H1 (cell line): ENCODE data around the gene ISX. TPM values are rescaled to one million over a fixed set of nuclear protein-coding genes. Genes with fewer than 3 reads are reported as not detected.

Experiments
- CTCF ChIA-PET: fragments of 300-600 bp; sonication (Branson Sonifier 250); formaldehyde crosslinking; loops from one replicate; lab custom pipeline; 2021; ENCODE audit not compliant: partially characterized antibody; lab: Charles Lee
- POLR2A ChIA-PET: fragments of 300-600 bp; sonication (Branson Sonifier 250); formaldehyde crosslinking; loops from one replicate; lab custom pipeline; 2021; ENCODE audit warnings: inconsistent platforms; ENCODE audit not compliant: partially characterized antibody; lab: Charles Lee
- DNase-seq, 2 experiments: peaks; one replicate each; pipeline versions ENCODE4 v3.0.0 to v3.0.0-alpha.2; 2010 to 2022; ENCODE audit warnings: low spot score in 2 of 2, low read depth in 1 of 2, mixed read lengths in 1 of 2
- FAIRE-seq: peaks from 2 replicates; lab custom pipeline; 2011; peaks lifted over from hg19 to GRCh38; lab: Jason Lieb, UNC
- H2AFZ ChIP-seq: 2 replicates; pipeline ENCODE4 v1.8.1; 2012; ENCODE audit warnings: low read length, inconsistent platforms
- H2AK5ac ChIP-seq: 2 replicates; pipeline ENCODE4 v1.6.1; 2013; ENCODE audit warnings: low read depth, low read length
- H2BK120ac ChIP-seq: replicated peaks from 2 replicates; pipeline ENCODE3; 2013; ENCODE audit warnings: low read depth, low read length, inconsistent platforms
- H2BK12ac ChIP-seq: 2 replicates; pipeline ENCODE4 v1.6.1; 2013; ENCODE audit warnings: low read depth, low read length
- H2BK15ac ChIP-seq: 2 replicates; pipeline ENCODE4 v1.6.1; 2013; ENCODE audit warnings: low read length
- H2BK20ac ChIP-seq: 2 replicates; pipeline ENCODE4 v1.6.1; 2013; ENCODE audit warnings: low read length
- H2BK5ac ChIP-seq: 2 replicates; pipeline ENCODE4 v1.6.1; 2013; ENCODE audit warnings: low read depth, low read length
- H3K14ac ChIP-seq: 2 replicates; pipeline ENCODE4 v1.6.1; 2013; ENCODE audit warnings: inconsistent platforms; ENCODE audit not compliant: insufficient read length
- H3K18ac ChIP-seq: 2 replicates; pipeline ENCODE4 v1.6.1; 2013; ENCODE audit warnings: low read length; ENCODE audit errors: extremely low read depth
- H3K23ac ChIP-seq: 2 replicates; pipeline ENCODE4 v1.6.1; 2013; ENCODE audit warnings: inconsistent platforms; ENCODE audit not compliant: insufficient read length
- H3K23me2 ChIP-seq: 2 replicates; pipeline ENCODE4 v1.6.1; 2013; ENCODE audit warnings: low read depth, low read length
- H3K27ac ChIP-seq: 2 replicates; pipeline ENCODE4 v1.6.1; 2011; ENCODE audit warnings: low read depth, low read length, inconsistent platforms
- H3K27me3 ChIP-seq, 4 experiments: replicated peaks in 1 of 4; 1 replicate in 1 of 4; 2 replicates in 3 of 4; pipeline versions ENCODE4 v1.6.1 to v1.8.1; 2011 to 2013; ENCODE audit warnings: low read length in 3 of 4, mild to moderate bottlenecking in 3 of 4, inconsistent platforms in 2 of 4, mixed read lengths in 2 of 4, moderate library complexity in 1 of 4; ENCODE audit not compliant: control insufficient read depth in 3 of 4, insufficient read depth in 3 of 4; ENCODE audit errors: extremely low read depth in 1 of 4
- H3K36me3 ChIP-seq, 4 experiments: 2 replicates each; pipeline versions ENCODE4 v1.6.1 to v1.8.1; 2011 to 2013; ENCODE audit warnings: mild to moderate bottlenecking in 4 of 4, low read length in 3 of 4, moderate library complexity in 2 of 4, control low read depth in 1 of 4, inconsistent platforms in 1 of 4; ENCODE audit not compliant: insufficient read depth in 4 of 4, control insufficient read depth in 2 of 4
- H3K4ac ChIP-seq: replicated peaks from 2 replicates; pipeline ENCODE3; 2013; ENCODE audit warnings: low read length, low read depth, mixed read lengths, inconsistent platforms; ENCODE audit not compliant: insufficient read length
- H3K4me1 ChIP-seq, 4 experiments: replicated peaks in 1 of 4; 1 replicate in 1 of 4; 2 replicates in 3 of 4; pipeline versions ENCODE4 v1.6.1 to v1.8.1; 2011 to 2013; ENCODE audit warnings: low read length in 3 of 4, inconsistent platforms in 2 of 4, mixed read lengths in 1 of 4; ENCODE audit not compliant: insufficient read depth in 4 of 4, control insufficient read depth in 3 of 4
- H3K4me2 ChIP-seq, 2 experiments: 2 replicates each; pipeline versions ENCODE4 v1.6.1 to v1.8.1; 2011 to 2013; ENCODE audit warnings: low read depth in 2 of 2, low read length in 2 of 2, control low read depth in 1 of 2, inconsistent platforms in 1 of 2, mild to moderate bottlenecking in 1 of 2; ENCODE audit not compliant: insufficient read depth in 1 of 2
- H3K4me3 ChIP-seq, 4 experiments: fragments of 200-600, 300-600 bp in 1 of 4; sonication (generic), shearing (Covaris generic), sonication (Bioruptor Twin) in 1 of 4; 2 replicates each; pipeline versions ENCODE4 v1.5.1 to v1.8.1; 2011 to 2016; ENCODE audit warnings: low read length in 4 of 4, low read depth in 3 of 4, control low read depth in 2 of 4, inconsistent platforms in 2 of 4, mild to moderate bottlenecking in 2 of 4, mixed read lengths in 1 of 4, moderate library complexity in 1 of 4; ENCODE audit not compliant: insufficient read depth in 2 of 4; ENCODE audit errors: extremely low read depth in 1 of 4
- H3K56ac ChIP-seq: replicated peaks from 2 replicates; pipeline ENCODE3; 2013; ENCODE audit warnings: low read depth, mild to moderate bottlenecking, mixed read lengths, low read length, inconsistent platforms; ENCODE audit not compliant: insufficient read length
- H3K79me1 ChIP-seq: 2 replicates; pipeline ENCODE4 v1.6.1; 2013; ENCODE audit warnings: low read depth, low read length, control low read depth
- H3K79me2 ChIP-seq, 2 experiments: 2 replicates each; pipeline versions ENCODE4 v1.6.1 to v1.8.1; 2012 to 2013; ENCODE audit warnings: low read length in 2 of 2, mild to moderate bottlenecking in 2 of 2, inconsistent platforms in 1 of 2; ENCODE audit not compliant: insufficient read depth in 2 of 2, control insufficient read depth in 1 of 2
- H3K9ac ChIP-seq, 4 experiments: replicated peaks in 1 of 4; 1 replicate in 1 of 4; 2 replicates in 3 of 4; pipeline versions ENCODE4 v1.6.1 to v1.8.1; 2011 to 2013; ENCODE audit warnings: low read depth in 3 of 4, low read length in 3 of 4, control low read depth in 2 of 4, mild to moderate bottlenecking in 2 of 4, moderate library complexity in 2 of 4, inconsistent platforms in 1 of 4; ENCODE audit errors: extremely low read depth in 1 of 4
- H3K9me3 ChIP-seq, 2 experiments: 2 replicates each; pipeline versions ENCODE4 v1.6.1 to v1.8.1; 2012 to 2013; ENCODE audit warnings: mild to moderate bottlenecking in 2 of 2, moderate library complexity in 2 of 2, control low read depth in 1 of 2, inconsistent platforms in 1 of 2, low read depth in 1 of 2, low read length in 1 of 2, mixed read lengths in 1 of 2; ENCODE audit not compliant: insufficient read depth in 2 of 2
- H4K20me1 ChIP-seq, 2 experiments: replicated peaks in 1 of 2; 2 replicates each; pipeline versions ENCODE3 to v1.8.1; 2011 to 2013; ENCODE audit warnings: inconsistent platforms in 2 of 2, low read length in 2 of 2, mild to moderate bottlenecking in 1 of 2; ENCODE audit not compliant: insufficient read depth in 2 of 2, control insufficient read depth in 1 of 2
- H4K5ac ChIP-seq: 2 replicates; pipeline ENCODE4 v1.6.1; 2013; ENCODE audit warnings: low read length, low read depth, mixed read lengths, inconsistent platforms; ENCODE audit not compliant: insufficient read length
- H4K8ac ChIP-seq: 2 replicates; pipeline ENCODE4 v1.8.0; 2013; ENCODE audit warnings: mild to moderate bottlenecking, moderate library complexity, low read length, inconsistent platforms; ENCODE audit not compliant: insufficient read depth; ENCODE audit errors: extremely low read depth
- H4K91ac ChIP-seq: replicated peaks from 2 replicates; pipeline ENCODE3; 2013; ENCODE audit warnings: low read length, mixed read lengths, inconsistent platforms; ENCODE audit not compliant: insufficient read length
- EGR1 ChIP-seq: IDR thresholded peaks from 2 replicates; pipeline ENCODE4 v1.6.1; 2011; ENCODE audit warnings: low read depth, low read length, borderline replicate concordance
- TEAD4 ChIP-seq: IDR thresholded peaks from 2 replicates; pipeline ENCODE4 v1.6.1; 2012; ENCODE audit warnings: low read depth, low read length, inconsistent platforms, mixed read lengths
- WGBS, 2 experiments: shearing (Covaris generic) in 1 of 2; methylation state at CpG; one replicate each; pipeline versions ENCODE4 v1.1.6 to v1.1.7; 2013 to 2015; ENCODE audit warnings: low lambda C conversion rate in 2 of 2, mixed read lengths in 2 of 2, inconsistent platforms in 1 of 2, low coverage in 1 of 2, missing lambda C conversion rate in 1 of 2; ENCODE audit not compliant: insufficient replicate concordance in 2 of 2, insufficient coverage in 1 of 2, insufficient read length in 1 of 2; ENCODE audit errors: extremely low coverage in 1 of 2, missing lambda C conversion rate in 1 of 2; 5-methylcytosine and 5-hydroxymethylcytosine counted together
- polyA plus RNA-seq, 7 experiments: library from polyadenylated mRNA; depleted of rRNA in 3 of 7; stranded (reverse) in 5 of 7; unstranded in 2 of 7; fragments of >200 nt in 5 of 7; fragments of 200-250 nt in 2 of 7; gene quantifications; 1 replicate in 5 of 7; 2 replicates in 1 of 7; 4 replicates in 1 of 7; pipeline versions ENCODE4 v1.2.1 to v1.2.3, GENCODE V29; 2011 to 2013; ENCODE audit warnings: missing spikeins in 2 of 7, mixed read lengths in 2 of 7
- total RNA-seq: library from RNA; stranded (reverse); fragmentation: NEBNext Ultra II Directional; extraction: Animal tissue kit (Norgen Biotek cat#: 25700); gene quantifications from 2 replicates; pipeline ENCODE4 v1.2.1, GENCODE V29; 2021

The ISX gene
- total and polyA plus RNA-seq, 2 of the 8 experiments (the other 6 are each of a cell fraction or from before 2014, with no cell fraction given) = not detected

DNA sequence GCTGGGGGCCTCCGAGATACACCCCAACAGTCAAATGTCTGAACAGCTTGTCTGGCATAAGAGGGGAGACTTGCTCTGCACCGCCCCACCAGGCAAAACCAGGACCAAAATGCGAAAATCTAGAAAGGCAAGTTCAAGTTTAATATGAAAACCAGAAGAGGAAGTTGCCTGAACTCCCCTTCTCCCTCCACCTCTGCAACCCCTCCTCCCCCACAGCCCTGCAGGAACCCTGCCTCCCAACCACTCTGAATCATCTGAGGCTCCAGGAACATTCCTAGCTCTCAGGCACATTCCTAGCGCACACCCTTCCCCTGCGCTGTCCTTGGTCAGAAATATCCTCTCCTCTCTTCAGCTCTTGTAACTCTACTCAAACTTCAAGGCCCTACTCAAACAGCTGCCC is 36.7 kb downstream of the ISX start:
- peak; percentile 91 for TF ChIP-seq TEAD4
- TF ChIP-seq EGR1 = no peak
- H3K4me2 ChIP-seq = no peak overlapping the region
- no peak overlapping the region for H4K8ac ChIP-seq
- H3K79me1 ChIP-seq = no peaks in the 10 kb centered on the region
- FAIRE-seq (peak; percentile 52), DNase-seq (peak; percentile 39 to 53)
- no peaks in the 10 kb centered on the region; a peak in 2 of 7 replicates for H3K27me3 ChIP-seq
- no peaks in the 10 kb centered on the region for H3K36me3 ChIP-seq
- H3K4me1 ChIP-seq = no peaks in the 10 kb centered on the region
- no peak overlapping the region for H3K4me3 ChIP-seq
- no peak overlapping the region for H2AFZ ChIP-seq
- no peak overlapping the region for H2BK5ac ChIP-seq
- no peak overlapping the region for H3K27ac ChIP-seq
- H3K23me2 ChIP-seq = no peaks in the 10 kb centered on the region
- H2BK15ac ChIP-seq = no peak overlapping the region
- 74% methylated on average over 5 of the region's 5 CpGs; no CpG with 5 or more reads in 1 of the 2 experiments for WGBS, 2 experiments
- H2BK120ac ChIP-seq = no peak overlapping the region
- H2BK12ac ChIP-seq = no peak overlapping the region
- no peak overlapping the region for H3K14ac ChIP-seq
- no peak overlapping the region for H2BK20ac ChIP-seq
- no peaks in the 10 kb centered on the region for H3K9me3 ChIP-seq
- H3K4ac ChIP-seq = no peak overlapping the region
- H2AK5ac ChIP-seq = no peak overlapping the region
- no peak overlapping the region for H4K91ac ChIP-seq
- ChIA-PET POLR2A (interaction anchor here (0.6 kb wide), 1 partner anchor 875 kb away, joined by 3 read pairs; no protein-coding TSS in a partner anchor), CTCF (interaction anchor here (0.9 to 1.3 kb wide), 4 partner anchors 10 to 155 kb away, joined by 3 to 4 read pairs (median 3); no protein-coding TSS in a partner anchor)
- no peaks in the 10 kb centered on the region for H3K79me2 ChIP-seq
- H4K5ac ChIP-seq = no peak overlapping the region
- H3K56ac ChIP-seq = no peak overlapping the region
- no peak overlapping the region for H3K18ac ChIP-seq
- H3K23ac ChIP-seq = no peak overlapping the region
- no peaks in the 10 kb centered on the region for H4K20me1 ChIP-seq
- no peak overlapping the region for H3K9ac ChIP-seq
